WI38 (cell line): ENCODE data around the gene CATSPERZ.

ENCODE experiments used
- H3K4me3 ChIP-seq: 2 replicates; pipeline ENCODE4 v1.5.1; 2011; ENCODE audit warnings: low read depth, mild to moderate bottlenecking, control low read depth, low read length
- CTCF ChIP-seq: IDR thresholded peaks from 2 replicates; pipeline ENCODE4 v1.5.1; 2012; ENCODE audit warnings: low read depth, mild to moderate bottlenecking, control low read depth, low read length

CATSPERZ gene

GRCh38 chr11:64253481-64253880, 46.7 kb upstream of the CATSPERZ start:
- TF ChIP-seq CTCF = no peak
- H3K4me3 ChIP-seq = no peak overlapping the region

DNA sequence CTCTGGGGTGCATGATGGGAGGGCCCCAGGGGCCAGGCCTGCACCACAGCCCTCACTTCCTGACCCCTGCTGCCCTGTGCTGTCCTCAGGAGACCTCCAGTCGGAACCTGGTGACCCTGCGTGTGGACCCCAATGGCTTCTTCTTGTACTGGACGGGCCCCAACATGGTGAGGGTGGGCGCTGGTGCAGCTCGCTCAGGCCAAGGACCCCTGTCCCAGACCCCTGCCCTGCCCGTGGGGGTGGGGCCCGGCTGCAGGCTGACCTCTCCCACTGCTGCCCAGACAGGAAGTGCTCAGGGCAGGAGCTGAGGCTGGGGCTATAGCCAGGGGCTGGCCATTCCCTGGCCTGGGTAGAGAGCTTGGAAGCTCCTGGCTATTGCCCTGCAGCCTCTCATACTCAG, 45.8 kb upstream of the CATSPERZ start:
- H3K4me3 ChIP-seq = no peak overlapping the region
- no peak for TF ChIP-seq CTCF

- H3K4me3 ChIP-seq = no peak overlapping the region
- TF ChIP-seq CTCF = no peak
These were observed 44.7 kb upstream of the CATSPERZ start for GRCh38 chr11:64255135-64256128.

DNA sequence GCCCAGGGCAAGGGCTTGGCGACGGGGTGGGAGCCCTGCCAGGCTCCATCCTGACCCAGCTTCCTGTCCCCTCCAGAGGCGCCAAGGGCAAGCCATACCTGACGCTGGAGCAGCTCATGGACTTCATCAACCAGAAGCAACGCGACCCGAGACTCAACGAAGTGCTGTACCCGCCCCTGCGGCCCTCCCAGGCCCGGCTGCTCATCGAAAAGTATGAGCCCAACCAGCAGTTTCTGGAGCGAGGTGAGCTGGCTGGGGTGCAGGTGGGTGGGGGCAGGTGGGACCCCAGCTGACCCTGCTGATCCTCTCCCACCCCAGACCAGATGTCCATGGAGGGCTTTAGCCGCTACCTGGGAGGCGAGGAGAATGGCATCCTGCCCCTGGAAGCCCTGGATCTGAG, 43.9 kb upstream of the CATSPERZ start:
- TF ChIP-seq CTCF = no peak
- no peak overlapping the region for H3K4me3 ChIP-seq

DNA sequence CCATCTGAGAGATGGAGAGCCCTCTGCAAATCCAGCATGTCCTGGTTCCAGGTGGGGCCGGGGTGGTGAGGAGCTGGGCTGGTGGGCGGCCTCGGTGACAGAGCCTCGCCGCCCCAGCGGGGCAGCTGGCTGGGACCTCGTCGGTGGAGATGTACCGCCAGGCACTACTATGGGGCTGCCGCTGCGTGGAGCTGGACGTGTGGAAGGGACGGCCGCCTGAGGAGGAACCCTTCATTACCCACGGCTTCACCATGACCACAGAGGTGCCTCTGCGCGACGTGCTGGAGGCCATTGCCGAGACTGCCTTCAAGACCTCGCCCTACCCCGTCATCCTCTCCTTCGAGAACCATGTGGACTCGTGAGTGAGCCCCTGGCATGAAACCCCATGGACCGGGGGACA, 41.8 kb upstream of the CATSPERZ start:
- TF ChIP-seq CTCF = no peak
- no peak overlapping the region for H3K4me3 ChIP-seq

DNA sequence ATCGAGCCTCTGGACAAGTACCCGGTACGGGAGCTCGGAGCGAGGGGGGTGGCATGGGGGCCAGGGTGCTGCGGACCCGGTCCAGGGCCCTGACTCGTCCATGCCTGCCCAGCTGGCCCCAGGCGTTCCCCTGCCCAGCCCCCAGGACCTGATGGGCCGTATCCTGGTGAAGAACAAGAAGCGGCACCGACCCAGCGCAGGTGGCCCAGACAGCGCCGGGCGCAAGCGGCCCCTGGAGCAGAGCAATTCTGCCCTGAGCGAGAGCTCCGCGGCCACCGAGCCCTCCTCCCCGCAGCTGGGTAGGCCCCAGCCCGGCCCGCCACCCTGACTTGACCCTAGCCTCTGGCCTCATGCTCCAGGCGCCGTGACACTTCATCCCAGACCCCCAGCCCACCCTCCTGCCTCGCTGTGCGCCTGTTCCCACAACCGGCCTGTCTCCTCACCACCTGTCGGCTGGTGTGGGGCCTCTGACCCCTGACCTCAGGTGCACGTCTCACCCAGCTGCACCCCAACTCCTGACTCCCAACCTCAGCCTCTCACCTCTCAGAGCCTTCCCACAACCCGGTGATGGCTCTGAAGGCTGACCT, 41.1 kb upstream of the CATSPERZ start:
- TF ChIP-seq CTCF = no peak
- H3K4me3 ChIP-seq = no peak overlapping the region

DNA sequence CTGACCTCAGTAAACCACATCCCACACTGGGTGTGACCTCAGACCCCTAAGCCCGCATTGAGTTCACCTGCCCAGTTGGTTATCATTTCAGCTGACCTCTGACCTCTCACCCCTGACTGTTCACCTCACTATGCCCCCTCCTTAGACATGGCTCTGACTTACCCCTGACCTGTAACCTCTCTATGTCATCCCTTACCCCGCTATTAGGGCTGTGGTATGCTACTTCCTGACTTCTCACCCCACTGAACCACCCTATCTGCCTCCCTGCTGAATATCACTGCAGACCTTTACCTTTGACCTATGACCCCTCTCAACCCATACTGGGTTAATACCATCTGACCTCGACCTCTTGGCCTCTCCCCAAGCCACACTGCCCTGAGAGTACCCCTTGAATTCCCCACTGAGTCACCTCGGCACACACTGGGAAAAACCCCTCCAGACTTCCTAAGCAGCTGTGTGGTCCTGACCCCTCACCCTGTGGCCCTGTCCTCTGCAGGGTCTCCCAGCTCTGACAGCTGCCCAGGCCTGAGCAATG, 40.6 kb upstream of the CATSPERZ start:
- no peak overlapping the region for H3K4me3 ChIP-seq
- no peak for TF ChIP-seq CTCF
